GM19025 (cell line): Measurements from ENCODE around the gene CHTOP.

Experiments used
- ATAC-seq: cut with Tn5 transposase; IDR thresholded peaks from one replicate; pipeline ENCODE4 v1.9.1; 2021; ENCODE audit warnings: mild to moderate bottlenecking, low read depth, moderate library complexity; ENCODE audit not compliant: unreplicated experiment

Gene CHTOP

GRCh38 chr1:153612111-153612754 is 21.6 kb upstream of the CHTOP start:
- no peak for ATAC-seq

- no peak for ATAC-seq
These were observed 21.0 kb upstream of the CHTOP start, which contains the start of gene S100A16 for GRCh38 chr1:153612755-153613331. S100A16 (minus strand) TSS chr1:153613137; CDS start chr1:153608151, 4,986 bp downstream.

GRCh38 chr1:153613406-153613805 is 20.5 kb upstream of the CHTOP start:
- no peak for ATAC-seq

- ATAC-seq, result no peak
These were observed 19.5 kb upstream of the CHTOP start for GRCh38 chr1:153614189-153614900.

- ATAC-seq, result no peak
These were observed 19.0 kb upstream of the CHTOP start for GRCh38 chr1:153614906-153615305.

- no peak for ATAC-seq
These were observed 18.5 kb upstream of the CHTOP start for GRCh38 chr1:153615406-153615805.

- ATAC-seq, result no peak
These were observed 17.5 kb upstream of the CHTOP start, which contains the start of gene S100A14 for GRCh38 chr1:153616144-153616916. S100A14 (minus strand) TSS chr1:153616325; CDS start chr1:153615858, 467 bp downstream.

- ATAC-seq, result no peak
These were observed 17.0 kb upstream of the CHTOP start for GRCh38 chr1:153616917-153617311.

GRCh38 chr1:153617663-153618062 is 16.2 kb upstream of the CHTOP start:
- peak; percentile 78 for ATAC-seq

- no peak for ATAC-seq
These were observed 14.7 kb upstream of the CHTOP start for GRCh38 chr1:153619171-153619570.

- ATAC-seq, result no peak
These were observed 10.8 kb upstream of the CHTOP start for GRCh38 chr1:153623101-153623500.

GRCh38 chr1:153624965-153625611 is 8.8 kb upstream of the CHTOP start:
- ATAC-seq, result no peak

- ATAC-seq, result no peak
These were observed 7.4 kb upstream of the CHTOP start for GRCh38 chr1:153626477-153626903.

- no peak for ATAC-seq
These were observed 6.8 kb upstream of the CHTOP start, which contains the start of gene S100A13 for GRCh38 chr1:153626904-153627714. S100A13 (minus strand) TSS chr1:153627505; CDS start chr1:153626472, 1,033 bp downstream.

GRCh38 chr1:153627715-153628626 is 5.9 kb upstream of the CHTOP start, which contains the start of gene S100A1:
S100A1 (plus strand) TSS chr1:153628434; CDS start chr1:153630522, 2,088 bp downstream.
- ATAC-seq, result no peak

GRCh38 chr1:153628638-153629342 is 5.1 kb upstream of the CHTOP start:
- ATAC-seq, result no peak

GRCh38 chr1:153629343-153629665 is 4.6 kb upstream of the CHTOP start:
- ATAC-seq, result no peak

GRCh38 chr1:153629971-153630370 is 3.9 kb upstream of the CHTOP start:
- no peak for ATAC-seq
